Left lobe of liver (tissue), 2 donors: ENCODE measurements around the gene CNIH1. TPM values are rescaled to one million over a fixed set of nuclear protein-coding genes. Genes with fewer than 3 reads are reported as not detected.
A peak's percentile ranks its signal among the peaks of the same experiment; 100 is the strongest.
"Not testable (repeated sequence)": the region's sequence is repeated elsewhere in the genome, so short reads cannot be mapped to it uniquely, and the experiment has no call there.

Experiments used
- ATAC-seq: fragments of 200-7000 bp; cut with Tn5 transposase; one replicate; pipeline ENCODE4 v1.9.1; 2020; ENCODE audit warnings: mild to moderate bottlenecking, moderate library complexity
- DNase-seq: peaks from one replicate; pipeline ENCODE4 v3.0.0-alpha.2; 2020; ENCODE audit warnings: low spot score
- total RNA-seq: library from RNA; stranded (reverse); gene quantifications from one replicate; pipeline ENCODE4 v1.2.1, GENCODE V29; 2021
- donor health status: DM: no; HTN: no; CAD: no; lungs with moderate emphysema.
- donor health status: DM: no; HTN: yes; CAD: no.

The CNIH1 gene
- total RNA-seq, 1 donor from 2014 or later, result 89.4 TPM

DNA sequence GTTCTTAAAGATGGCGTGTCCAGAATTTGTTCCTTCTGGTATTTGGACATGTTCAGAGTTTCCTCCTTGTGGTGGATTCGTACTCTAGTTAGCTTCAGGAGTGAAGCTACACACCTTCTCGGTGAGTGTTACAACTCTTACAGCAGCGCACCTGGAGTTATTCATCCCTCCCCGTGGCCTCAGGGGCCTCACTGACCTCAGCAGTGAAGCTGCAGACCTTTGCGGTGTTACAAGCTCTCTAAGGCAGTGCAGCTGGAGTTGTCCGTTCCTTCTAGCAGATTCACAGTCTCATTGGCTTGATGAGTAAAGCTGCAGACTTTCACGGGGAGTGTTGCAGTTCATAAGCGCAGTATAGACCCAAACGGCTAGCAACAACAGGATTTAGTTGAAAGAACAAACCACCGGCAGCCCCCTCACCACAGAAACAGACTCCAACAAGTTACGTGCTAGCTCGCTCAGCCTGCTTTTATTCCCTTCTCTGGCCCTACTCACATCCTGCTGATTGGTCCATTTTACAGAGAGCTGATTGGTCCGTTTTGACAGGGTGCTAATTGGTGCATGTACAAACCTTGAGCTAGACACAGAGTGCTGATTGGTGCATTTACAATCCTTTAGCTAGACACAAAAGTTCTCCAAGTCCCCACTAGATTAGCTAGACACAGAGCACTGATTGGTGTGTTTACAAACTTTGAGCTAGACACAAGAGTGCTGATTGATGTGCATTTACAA lies 48.9 kb downstream of the CNIH1 start:
- no peak for ATAC-seq
- DNase-seq, result no peak

DNA sequence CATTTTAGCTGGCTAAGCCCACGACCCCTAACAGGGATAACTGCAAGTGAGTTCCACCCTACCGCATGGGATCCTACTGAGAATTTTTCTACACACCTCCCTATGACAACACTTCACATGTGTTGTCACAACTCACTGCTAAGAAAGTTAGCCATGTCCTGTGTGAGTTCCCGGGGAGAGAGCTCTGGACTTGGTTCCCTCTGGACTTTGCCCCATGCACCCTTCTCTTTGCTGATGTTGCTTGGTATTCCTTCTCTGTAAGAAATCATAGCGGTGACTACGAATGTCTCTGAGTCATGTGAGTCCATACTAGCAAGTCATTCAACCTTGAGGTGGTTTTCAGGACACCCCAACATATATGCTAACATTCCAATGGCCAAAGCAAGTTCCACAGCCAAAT lies 53.8 kb downstream of the CNIH1 start:
- ATAC-seq, result peak; percentile 44

DNA sequence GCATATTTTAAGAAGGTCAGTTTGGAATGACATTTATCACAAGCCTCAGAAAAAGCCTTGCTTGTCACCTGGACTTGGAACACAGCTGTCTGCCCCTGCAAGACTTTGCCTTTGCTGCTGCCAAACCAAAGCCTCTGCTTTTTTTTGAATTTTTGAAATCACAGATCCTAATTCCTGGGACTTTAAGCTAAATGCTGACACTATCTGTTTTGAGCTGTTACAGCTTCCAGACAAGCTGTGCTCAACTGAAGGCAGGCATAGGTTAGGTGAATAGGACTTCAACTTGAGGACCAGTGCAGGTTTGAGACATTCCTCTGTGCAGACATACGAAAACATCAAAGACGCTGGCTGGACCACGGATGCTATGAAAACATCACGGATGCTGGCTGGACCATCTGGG lies 55.6 kb downstream of the CNIH1 start:
- no peak for ATAC-seq

More for the DNA sequence above, 53.8 kb downstream of the CNIH1 start:
- no peak for DNase-seq

DNA sequence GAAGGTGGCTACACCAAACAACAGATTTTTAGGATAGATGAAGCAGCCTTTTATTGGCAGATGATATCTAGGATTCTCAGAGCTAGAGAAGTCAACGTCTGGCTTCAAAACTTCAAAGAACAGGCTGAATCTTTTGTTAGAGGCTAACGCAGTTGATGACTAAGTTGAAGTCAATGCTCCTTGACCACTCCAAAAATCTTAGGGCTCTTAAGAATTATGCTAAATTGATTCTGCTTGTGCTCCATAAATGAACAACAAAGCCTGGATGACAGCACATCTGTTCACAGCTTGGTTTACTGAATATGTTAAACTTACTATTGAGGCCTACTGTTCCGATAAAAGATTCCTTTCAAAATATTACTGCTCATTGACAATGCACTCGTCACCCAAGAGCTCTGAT lies 57.3 kb downstream of the CNIH1 start:
- ATAC-seq (no peak), DNase-seq (no peak)

More for the DNA sequence above, 55.6 kb downstream of the CNIH1 start:
- DNase-seq, result no peak

DNA sequence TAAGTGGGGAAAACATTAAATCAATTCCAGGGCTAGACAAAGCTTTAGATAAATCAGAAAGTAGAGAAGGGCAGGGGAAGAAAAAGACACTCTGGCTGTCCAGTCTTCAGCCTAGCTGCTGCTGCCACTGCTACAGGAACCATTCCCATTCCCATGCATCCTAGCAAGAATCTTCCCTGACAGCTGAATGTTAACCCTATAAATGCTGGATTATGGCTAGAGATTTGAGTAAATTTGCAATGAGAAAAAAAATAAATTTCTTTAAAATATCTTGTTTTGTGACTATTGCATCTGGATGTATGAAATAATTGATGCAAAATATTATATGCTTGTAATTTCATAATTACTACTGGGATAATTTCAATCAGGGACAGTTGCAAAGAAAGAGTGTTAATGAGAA lies 59.4 kb downstream of the CNIH1 start:
- no peak for DNase-seq
- no peak for ATAC-seq

DNA sequence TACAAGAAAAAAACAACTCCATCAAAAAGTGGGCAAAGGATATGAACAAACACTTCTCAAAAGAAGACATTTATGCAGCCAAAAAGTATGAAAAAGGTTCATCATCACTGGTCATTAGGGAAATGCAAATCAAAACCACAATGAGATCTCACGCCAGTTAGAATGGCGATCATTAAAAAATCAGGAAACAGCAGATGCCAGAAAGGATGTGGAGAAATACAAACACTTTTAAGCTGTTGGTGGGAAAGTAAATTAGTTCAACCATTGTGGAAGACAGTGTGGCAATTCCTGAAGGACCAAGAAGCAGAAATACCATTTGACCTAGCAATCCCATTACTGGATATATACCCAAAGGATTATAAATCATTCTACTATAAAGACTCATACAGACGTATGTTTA lies 60.6 kb downstream of the CNIH1 start:
- ATAC-seq, DNase-seq: not testable (repeated sequence)

DNA sequence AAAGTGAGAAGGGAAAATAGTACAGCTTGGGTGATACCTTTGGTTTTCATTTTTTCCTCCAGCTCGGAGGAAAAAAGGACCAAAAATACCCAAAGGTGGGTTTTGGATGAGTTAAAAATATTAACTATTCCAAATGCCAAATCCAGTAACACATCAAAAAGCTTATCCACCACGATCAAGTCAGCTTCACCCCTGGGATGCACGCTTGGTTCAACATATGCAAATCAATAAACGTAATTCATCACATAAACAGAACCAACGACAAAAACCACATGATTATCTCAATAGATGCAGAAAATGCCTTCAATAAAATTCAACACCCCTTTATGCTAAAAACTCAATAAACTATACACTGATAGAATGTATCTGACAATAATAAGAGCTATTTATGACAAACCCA lies 62.3 kb downstream of the CNIH1 start:
- not testable (repeated sequence) for DNase-seq, ATAC-seq

DNA sequence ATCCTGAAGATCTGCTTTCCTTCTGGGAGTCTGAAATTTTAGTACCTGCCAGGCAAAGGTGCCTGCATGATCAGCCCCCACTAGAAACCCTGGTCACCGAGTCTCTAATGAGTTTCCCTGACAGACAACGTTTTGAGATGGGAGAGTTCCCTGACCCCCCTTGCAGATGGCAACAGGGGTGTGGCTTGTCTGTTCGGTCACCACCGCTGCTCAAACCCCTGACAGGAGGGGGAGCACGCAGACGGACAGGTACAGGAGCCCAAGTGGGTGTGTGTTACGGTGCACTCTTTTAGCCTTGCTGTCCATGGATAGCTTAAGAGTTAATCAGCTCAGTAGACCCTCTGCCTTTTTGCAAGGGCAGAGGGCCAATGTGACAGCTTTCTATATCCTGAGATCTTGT lies 63.7 kb downstream of the CNIH1 start:
- DNase-seq, result no peak
- no peak for ATAC-seq

DNA sequence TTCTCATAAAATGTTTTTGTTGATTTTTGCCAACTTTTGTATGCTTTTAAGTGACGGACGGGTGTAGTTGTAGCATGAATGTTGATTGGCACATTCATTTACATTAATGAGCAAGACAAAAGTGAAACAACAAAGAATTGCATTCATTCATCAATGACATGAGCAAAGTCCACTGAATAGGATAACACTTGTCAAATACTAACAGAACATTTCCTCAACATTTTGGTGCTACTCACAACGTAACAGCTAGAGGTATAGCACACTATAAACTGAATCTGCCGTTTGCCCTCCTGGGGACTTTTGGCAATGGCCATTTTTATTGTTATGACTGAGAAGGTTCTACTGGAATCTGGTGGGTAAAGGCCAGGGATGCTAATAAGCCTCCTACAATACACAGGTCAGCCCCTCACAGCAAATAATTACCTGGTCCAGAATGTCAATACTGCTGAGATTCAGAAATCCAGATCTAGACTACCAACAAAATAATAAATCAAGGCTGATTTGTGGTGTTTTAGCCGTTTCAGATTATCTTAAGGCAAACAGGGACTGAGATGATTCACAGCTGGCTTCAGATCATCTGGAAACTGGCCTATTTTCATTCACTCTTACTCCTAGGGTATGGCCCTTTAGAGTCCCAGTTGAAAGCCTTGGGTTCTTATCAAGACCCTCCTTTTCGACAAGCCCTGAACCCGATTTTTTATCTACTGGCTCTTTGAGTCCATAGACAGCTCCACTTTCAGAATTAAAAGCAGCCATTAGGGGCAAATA lies 66.9 kb downstream of the CNIH1 start:
- DNase-seq (no peak), ATAC-seq (no peak)

Other genes starting within 250 kb of the CNIH1 start
- 0.58 TPM for gene CDKN3, start 44.4 kb downstream of the CNIH1 start, total RNA-seq
- 13.0 TPM for gene GMFB, start 47.6 kb upstream of the CNIH1 start, total RNA-seq
- gene CGRRF1, start 68.5 kb upstream of the CNIH1 start, total RNA-seq, result 6.1 TPM
- 25.9 TPM for gene SAMD4A, start 125.8 kb upstream of the CNIH1 start, total RNA-seq